Endothelial cell (in vitro differentiated cells): ENCODE measurements around the gene ZBED5. TPM values are rescaled to one million over a fixed set of nuclear protein-coding genes. Genes with fewer than 3 reads are reported as not detected.
A peak's percentile ranks its signal among the peaks of the same experiment; 100 is the strongest.

Experiments used
- DNase-seq: peaks from one replicate; pipeline ENCODE4 v3.0.0; 2021; ENCODE audit warnings: low spot score
- H3K27ac Mint-ChIP-seq: one replicate; pipeline ENCODE4 v1.8.0; 2021; ENCODE audit warnings: mixed read lengths, inconsistent platforms; ENCODE audit not compliant: unreplicated experiment
- H3K27me3 Mint-ChIP-seq: one replicate; pipeline ENCODE4 v1.8.0; 2021; ENCODE audit warnings: mild to moderate bottlenecking, moderate library complexity, mixed read lengths, inconsistent platforms; ENCODE audit not compliant: unreplicated experiment
- H3K36me3 Mint-ChIP-seq: one replicate; pipeline ENCODE4 v1.8.0; 2021; ENCODE audit warnings: mild to moderate bottlenecking, low read depth, mixed read lengths, inconsistent platforms; ENCODE audit not compliant: unreplicated experiment
- H3K4me1 Mint-ChIP-seq: one replicate; pipeline ENCODE4 v1.8.0; 2021; ENCODE audit warnings: mild to moderate bottlenecking, mixed read lengths, inconsistent platforms; ENCODE audit not compliant: unreplicated experiment
- H3K4me3 Mint-ChIP-seq: one replicate; pipeline ENCODE4 v1.8.0; 2021; ENCODE audit warnings: mild to moderate bottlenecking, mixed read lengths, inconsistent platforms; ENCODE audit not compliant: unreplicated experiment
- H3K9me3 Mint-ChIP-seq: one replicate; pipeline ENCODE4 v1.8.0; 2021; ENCODE audit warnings: mixed read lengths, inconsistent platforms; ENCODE audit not compliant: unreplicated experiment
- CTCF ChIP-seq: fragments of 200-600 bp; sonication (generic); IDR thresholded peaks from one replicate; pipeline ENCODE4 v1.5.0; 2021; ENCODE audit warnings: antibody characterized with exemption; ENCODE audit not compliant: unreplicated experiment
- total RNA-seq: library from RNA; stranded (reverse); fragmentation: NEBNext Ultra II Directional; extraction: Animal tissue kit (Norgen Biotek cat#: 25700); gene quantifications from one replicate; pipeline ENCODE4 v1.2.1, GENCODE V29; 2021; ENCODE audit not compliant: unreplicated experiment

The ZBED5 gene
- total RNA-seq, 1 donor from 2014 or later: 55.0 TPM

DNA sequence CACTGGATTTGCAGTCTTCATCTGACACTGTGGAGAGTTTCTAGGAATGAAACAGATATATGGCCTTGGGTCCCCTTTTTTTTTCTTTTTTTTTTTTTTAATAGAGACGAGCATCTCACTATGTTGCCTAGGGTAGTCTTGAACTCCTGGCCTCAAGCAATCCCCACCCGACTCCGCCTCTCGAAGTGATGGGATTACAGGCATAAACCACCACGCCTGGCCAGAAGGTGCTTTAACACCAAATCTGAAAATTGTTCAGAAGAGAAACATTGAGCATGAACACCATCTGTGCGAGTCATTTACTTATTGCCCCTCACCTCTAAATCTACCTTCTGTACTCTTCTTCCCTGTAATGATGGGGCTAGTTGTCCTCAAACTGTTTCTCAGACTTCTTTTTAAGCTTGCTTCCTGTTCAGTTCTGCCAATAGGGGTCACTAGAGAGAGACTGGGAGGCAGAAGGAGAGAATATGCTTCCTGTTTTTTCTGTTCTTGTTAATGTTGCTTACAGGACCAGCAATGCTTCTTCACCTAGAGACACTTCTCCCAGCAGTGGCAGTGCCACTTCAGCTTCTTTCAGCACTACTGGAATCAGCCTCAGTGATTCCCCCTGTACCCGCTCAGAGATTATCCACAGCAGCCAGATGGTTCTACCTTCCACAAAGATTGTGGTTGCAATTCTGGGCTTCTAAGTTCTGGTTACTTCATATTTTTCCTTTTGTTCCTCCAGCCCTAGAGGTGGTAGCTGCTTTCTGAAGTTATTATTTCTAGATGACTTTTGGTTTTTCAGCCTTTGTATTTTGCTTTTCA lies 20.8 kb upstream of the ZBED5 start:
- Mint-ChIP-seq H3K4me3 (no peak overlapping the region), H3K36me3 (no peaks in the 10 kb centered on the region), H3K4me1 (no peaks in the 10 kb centered on the region), H3K27ac (no peak overlapping the region), H3K27me3 (no peaks in the 10 kb centered on the region), H3K9me3 (no peaks in the 10 kb centered on the region)
- DNase-seq: no peak
- peak; percentile 53 for TF ChIP-seq CTCF

DNA sequence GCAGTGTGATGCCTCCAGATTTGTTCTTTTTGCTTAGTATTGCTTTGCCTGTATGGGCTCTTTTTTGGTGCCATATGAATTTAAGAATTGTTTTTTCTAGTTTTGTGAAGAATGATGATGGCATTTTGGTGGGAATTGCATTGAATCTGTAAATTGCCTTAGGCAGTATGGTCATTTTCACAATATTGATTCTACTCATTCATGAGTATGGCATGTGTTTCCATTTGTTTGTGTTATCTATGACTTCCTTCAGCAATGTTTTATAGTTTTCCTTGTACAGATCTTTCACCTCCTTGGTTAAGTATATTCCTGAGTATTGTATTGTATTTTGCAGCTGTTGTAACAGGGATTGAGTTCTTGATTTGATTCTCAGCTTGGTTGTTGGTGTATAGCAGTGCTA lies 18.3 kb upstream of the ZBED5 start:
- Mint-ChIP-seq H3K36me3 (peaks cover 2% of the 10 kb centered on the region), H3K27me3 (no peaks in the 10 kb centered on the region), H3K4me1 (no peaks in the 10 kb centered on the region), H3K4me3 (no peak overlapping the region), H3K27ac (no peak overlapping the region), H3K9me3 (no peaks in the 10 kb centered on the region)
- TF ChIP-seq CTCF: no peak
- DNase-seq: no peak

DNA sequence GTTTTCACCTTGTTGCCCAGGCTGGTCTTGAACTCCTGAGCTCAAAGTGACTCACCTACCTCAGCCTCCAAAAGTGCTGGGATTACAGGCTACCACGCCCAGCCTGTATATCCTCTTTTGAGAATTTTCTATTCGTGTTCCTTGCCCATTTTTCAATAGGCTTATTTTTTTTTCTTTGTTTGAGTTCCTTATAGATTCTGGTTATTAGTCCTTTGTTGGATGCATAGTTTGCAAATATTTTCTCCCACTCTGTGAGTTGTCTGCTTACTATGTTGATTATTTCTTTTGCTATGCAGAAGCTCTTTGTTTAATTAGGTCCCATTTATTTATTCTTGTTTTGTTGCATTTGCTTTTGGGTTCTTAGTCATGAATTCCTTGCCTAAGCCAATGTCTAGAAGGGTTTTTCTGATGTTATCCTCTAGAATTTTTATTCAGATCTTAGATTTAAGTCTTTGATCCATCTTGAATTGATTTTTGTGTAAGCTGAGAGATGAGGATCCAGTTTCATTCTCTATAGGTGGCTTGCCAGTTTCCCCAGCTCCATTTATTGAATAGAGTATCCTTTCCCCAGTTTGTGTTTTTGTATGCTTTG lies 17.7 kb upstream of the ZBED5 start:
- DNase-seq: no peak
- no peak for TF ChIP-seq CTCF
- peaks cover 2% of the 10 kb centered on the region for H3K36me3 Mint-ChIP-seq

GRCh38 chr11:10872097-10872496 lies 14.2 kb upstream of the ZBED5 start:
- Mint-ChIP-seq H3K4me1 (no peaks in the 10 kb centered on the region), H3K4me3 (no peak overlapping the region), H3K27ac (no peak overlapping the region)

More for the DNA sequence above, 17.7 kb upstream of the ZBED5 start:
- Mint-ChIP-seq H3K27me3 (no peaks in the 10 kb centered on the region), H3K27ac (no peak overlapping the region), H3K4me3 (no peak overlapping the region), H3K4me1 (no peaks in the 10 kb centered on the region), H3K9me3 (no peaks in the 10 kb centered on the region)

More at GRCh38 chr11:10872097-10872496, 14.2 kb upstream of the ZBED5 start:
- no peak for DNase-seq
- no peak for TF ChIP-seq CTCF
- H3K9me3 Mint-ChIP-seq: no peaks in the 10 kb centered on the region
- peaks cover 2% of the 10 kb centered on the region for H3K36me3 Mint-ChIP-seq
- H3K27me3 Mint-ChIP-seq: no peaks in the 10 kb centered on the region
